GM18909 (cell line): ENCODE results near the gene KSR2.
"Not testable (repeated sequence)": the region's sequence is repeated elsewhere in the genome, so short reads cannot be mapped to it uniquely, and the experiment has no call there.

ENCODE experiments used
- ATAC-seq: cut with Tn5 transposase; IDR thresholded peaks from one replicate; pipeline ENCODE4 v1.9.1; 2021; ENCODE audit warnings: mild to moderate bottlenecking; ENCODE audit not compliant: unreplicated experiment, poor library complexity

KSR2 gene

GRCh38 chr12:117861691-117862090 lies 107.1 kb downstream of the KSR2 start:
- ATAC-seq: no peak

- not testable (repeated sequence) for ATAC-seq
Observed at GRCh38 chr12:117860787-117861290, 108.0 kb downstream of the KSR2 start.

DNA sequence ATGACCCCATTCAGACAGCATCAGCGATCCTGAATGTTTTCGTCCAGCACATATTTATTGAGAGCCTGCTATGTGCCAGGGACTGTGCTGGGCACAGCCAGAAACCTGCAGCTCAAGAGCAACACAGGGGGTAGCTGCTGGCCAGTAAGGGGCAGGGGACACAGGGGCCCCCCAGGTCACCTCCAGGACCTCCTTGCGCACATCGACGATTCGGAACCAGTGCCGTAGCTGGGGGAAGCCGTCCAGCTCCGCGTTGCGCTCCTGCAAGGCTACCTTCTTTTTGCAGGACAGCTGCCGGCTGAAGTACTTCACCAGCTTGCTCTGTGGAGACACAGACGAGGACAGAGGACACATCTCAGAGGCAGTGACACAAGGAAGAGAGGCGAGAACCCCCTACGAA lies 108.7 kb downstream of the KSR2 start:
- no peak for ATAC-seq

DNA sequence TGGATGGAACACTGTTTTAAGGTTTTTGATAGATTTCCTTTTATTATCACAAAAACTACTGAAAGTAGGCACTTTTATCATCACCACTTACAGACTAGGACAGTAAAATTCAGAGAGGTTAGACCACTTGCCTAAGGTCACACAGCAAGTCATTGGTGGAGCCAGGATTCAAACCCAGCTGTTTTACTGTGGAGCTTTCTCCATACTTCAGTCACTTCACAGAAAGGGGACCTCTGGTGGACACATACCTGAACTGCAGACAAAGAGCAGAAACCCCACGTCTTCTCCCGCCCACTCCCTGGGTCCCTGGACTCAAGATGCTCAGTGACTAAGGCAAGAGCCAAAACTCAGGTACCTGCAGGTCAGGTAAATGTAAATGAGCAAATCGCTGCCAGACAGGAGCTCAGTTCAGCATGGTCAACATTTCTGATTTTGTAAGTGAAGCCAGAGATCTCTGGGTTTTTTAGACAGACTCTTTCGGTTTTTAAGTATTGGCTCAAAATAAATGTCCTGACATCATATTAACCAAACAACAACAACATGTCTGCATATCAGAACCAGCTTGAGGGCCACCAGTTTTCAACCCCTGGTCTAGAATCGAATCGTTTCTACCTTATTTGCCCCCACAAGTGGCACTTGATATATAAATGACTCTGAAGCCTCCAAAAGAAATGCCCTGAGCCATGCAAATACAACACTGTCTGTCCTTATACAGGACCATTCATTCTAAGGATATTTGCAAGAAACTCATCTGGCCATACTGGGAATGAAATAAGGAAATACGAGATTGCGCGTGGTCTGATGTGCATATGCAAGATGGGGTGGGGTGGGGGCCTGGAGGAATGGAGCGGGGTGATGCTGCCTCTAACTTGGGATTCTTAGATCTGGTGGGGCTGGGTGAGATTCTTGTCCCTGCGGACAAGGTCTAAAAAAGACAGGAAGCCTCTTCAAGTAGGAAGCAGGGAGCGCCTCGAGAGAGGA lies 110.9 kb downstream of the KSR2 start:
- no peak for ATAC-seq

- ATAC-seq: not testable (repeated sequence)
Observed at GRCh38 chr12:117857139-117857538, 111.7 kb downstream of the KSR2 start.

- ATAC-seq: no peak
Observed at GRCh38 chr12:117855165-117855564, 113.6 kb downstream of the KSR2 start.

GRCh38 chr12:117854339-117855012 lies 114.3 kb downstream of the KSR2 start:
- no peak for ATAC-seq

DNA sequence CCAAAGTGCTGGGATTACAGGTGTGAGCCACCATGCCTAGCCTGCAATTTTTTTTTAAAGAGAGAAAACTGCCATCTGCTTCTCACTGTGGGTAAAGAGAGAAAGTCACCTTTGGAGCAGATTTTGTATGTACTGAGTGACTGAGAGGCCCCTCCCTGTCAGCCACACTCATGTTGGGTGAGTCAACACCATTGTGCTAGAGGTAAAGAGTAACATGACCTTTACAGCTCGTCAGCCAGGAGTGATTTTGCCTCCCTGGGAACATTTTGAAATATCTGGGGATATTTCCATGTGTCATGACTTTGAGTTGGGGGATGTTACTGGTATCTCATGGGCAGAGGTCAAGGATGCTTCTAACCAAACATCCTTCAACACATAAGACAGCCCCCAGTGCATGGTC lies 115.2 kb downstream of the KSR2 start:
- no peak for ATAC-seq

DNA sequence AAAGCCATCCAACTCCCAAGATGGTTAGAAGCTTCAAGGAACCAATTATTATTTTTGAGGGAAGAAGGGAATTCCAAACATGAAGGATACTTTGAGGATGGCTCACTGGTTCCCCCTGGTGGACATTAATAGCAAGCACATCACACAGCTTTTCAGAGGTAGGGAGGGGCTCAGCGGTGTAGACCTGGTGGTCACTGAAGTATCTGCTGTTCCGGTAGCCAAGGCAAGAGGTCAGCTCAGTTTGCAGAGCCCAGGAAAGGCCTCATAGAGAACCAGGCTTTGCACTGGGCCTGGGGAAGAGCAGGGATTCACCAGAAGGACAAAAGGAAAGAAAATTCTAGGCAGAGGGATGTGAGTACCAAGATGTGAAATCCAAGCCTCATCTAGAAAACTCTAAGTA lies 118.7 kb downstream of the KSR2 start:
- no peak for ATAC-seq

GRCh38 chr12:117847371-117847770 lies 121.4 kb downstream of the KSR2 start:
- ATAC-seq: no peak

- no peak for ATAC-seq
Observed at GRCh38 chr12:117845271-117845904, 123.4 kb downstream of the KSR2 start.

DNA sequence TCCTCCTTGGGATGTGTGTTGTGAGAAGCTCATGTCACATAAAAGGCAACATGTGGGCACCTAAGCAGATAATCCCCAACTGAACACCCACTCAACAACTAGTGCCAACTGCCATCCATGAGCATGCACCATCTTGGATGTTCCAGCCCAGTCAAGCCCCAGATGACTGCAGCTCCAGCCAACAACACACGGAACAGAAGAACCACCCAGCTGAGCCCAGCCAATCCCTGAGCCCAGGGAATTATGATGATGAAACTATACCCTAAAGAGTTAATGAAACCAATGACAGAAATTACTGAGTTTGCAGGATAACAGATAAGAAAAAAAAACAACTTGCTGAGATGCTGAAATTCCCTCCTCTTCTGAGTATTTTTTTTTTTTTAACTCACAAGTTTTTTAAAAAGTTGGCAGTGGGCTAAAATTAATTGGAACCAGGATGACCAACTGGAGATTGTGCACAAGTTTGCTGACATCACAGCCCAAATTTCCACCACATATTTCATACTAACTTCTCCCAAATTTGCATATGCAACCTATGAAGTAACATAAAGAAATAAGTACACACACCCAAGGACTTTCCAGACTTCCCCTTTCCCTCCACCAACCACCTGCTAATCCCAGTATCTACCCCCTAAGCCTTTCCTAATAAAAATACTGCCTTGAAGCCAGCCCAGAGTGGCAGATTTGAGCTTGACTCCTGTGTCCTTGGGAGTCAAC lies 124.5 kb downstream of the KSR2 start:
- no peak for ATAC-seq

DNA sequence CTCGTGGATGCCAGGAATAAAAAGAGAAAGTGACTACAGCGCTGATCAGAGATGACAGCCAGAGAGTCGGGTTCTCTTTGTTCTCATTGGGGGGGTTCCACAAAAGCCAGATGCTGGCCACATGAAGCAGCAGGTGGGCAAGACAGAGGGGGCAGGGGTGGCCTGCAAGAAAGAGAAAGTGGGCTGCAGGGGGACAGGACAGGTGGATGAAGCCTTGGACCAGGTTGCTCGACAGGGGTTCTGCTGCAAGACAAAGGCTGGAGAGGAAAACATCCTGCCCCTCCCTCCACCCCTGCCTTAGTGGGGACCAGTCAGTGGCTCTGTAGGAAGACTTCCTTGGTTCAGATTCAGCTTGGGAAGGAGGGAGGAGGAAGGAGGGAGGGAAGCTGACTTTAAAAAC lies 126.2 kb downstream of the KSR2 start:
- ATAC-seq: no peak

DNA sequence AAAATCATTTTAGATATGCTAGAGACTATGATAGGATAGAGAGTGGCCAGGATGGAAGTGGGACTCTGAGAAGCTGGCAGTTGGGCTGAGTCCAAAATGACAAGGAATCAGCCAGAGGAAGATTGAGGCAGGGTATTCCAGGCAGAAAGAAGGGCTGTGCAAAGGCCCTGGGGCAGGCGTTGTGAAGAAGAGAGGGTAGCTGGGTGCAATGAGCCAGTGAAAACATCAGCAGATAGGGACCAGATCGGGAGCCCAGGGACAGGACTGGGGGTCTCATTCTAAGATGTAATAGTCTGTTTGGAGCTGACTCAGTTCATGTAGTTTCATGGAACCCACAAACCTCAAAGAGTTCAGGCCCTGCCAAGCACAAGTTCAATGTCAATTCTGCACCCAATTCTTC lies 126.6 kb downstream of the KSR2 start:
- no peak for ATAC-seq

DNA sequence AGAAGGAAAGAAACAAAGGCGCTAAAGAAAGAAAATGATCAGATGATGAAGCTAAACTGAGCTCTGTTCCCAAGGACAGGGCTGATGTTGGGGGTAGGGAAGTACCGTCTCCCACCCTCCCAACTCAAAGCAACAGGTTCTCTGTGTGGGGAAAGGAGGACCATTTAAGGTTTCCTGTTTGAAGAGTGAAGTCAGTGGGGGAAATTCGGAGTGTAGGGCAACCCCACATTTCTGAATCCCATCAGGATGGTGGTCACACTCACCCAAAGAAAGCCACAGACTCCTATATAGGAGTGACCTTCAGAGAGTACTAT lies 131.1 kb downstream of the KSR2 start:
- no peak for ATAC-seq

- peak; percentile 62 for ATAC-seq
Observed at GRCh38 chr12:117836999-117837736, 131.6 kb downstream of the KSR2 start.

- ATAC-seq: no peak
Observed at GRCh38 chr12:117836476-117836875, 132.3 kb downstream of the KSR2 start.

DNA sequence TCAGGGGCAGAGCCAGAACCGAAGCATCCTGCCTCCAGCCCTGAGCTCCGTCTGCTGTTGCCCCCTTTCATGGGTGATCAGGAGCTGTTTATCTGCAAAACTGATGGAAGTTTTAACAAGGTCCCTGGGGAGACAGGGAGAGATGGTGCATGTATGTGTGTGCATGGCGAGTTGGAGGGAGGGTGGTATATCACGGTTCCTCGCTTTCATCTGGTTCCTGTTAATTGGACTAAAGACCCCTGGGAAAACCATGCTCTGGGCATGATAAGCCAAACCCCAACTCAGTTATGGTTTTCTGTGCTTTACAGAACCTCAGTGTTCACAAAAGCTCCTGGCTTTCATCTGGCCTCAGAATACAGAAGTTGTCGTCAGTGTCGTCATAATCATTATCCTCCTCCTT lies 133.6 kb downstream of the KSR2 start:
- no peak for ATAC-seq
